Upper lobe of left lung (tissue), 4 donors: Measurements from ENCODE around the gene TFEB.

Experiments used
- CTCF ChIP-seq, 6 experiments: fragments of 450-650 bp in 4 of 6; fragments of 200-600 bp in 2 of 6; sonication (generic) in 2 of 6; IDR thresholded peaks; one replicate each; pipeline ENCODE4 v1.5.1; 2016 to 2019; ENCODE audit warnings: antibody characterized with exemption in 6 of 6
- POLR2AphosphoS5 ChIP-seq, 2 donors: sonication (generic); formaldehyde crosslinking; IDR thresholded peaks; one replicate each; pipeline ENCODE4 v1.5.1; 2017; ENCODE audit warnings: antibody characterized with exemption in 2 of 2

GRCh38 chr6:41639809-41640371, 95.5 kb downstream of the TFEB start:
- TF ChIP-seq CTCF (IDR thresholded peaks at IDR 0.05) (no peak), POLR2AphosphoS5 (IDR thresholded peaks at IDR 0.05) (no peak)
